ENCODE data around the gene PFN3. TPM values are rescaled to one million over a fixed set of nuclear protein-coding genes. Genes with fewer than 3 reads are reported as not detected.
A peak's percentile ranks its signal among the peaks of the same experiment; 100 is the strongest.

The PFN3 gene
- total and polyA plus RNA-seq, 2 of the 13 experiments (the other 11 are each of a cell fraction or from before 2014, with no cell fraction given) = not detected

DNA sequence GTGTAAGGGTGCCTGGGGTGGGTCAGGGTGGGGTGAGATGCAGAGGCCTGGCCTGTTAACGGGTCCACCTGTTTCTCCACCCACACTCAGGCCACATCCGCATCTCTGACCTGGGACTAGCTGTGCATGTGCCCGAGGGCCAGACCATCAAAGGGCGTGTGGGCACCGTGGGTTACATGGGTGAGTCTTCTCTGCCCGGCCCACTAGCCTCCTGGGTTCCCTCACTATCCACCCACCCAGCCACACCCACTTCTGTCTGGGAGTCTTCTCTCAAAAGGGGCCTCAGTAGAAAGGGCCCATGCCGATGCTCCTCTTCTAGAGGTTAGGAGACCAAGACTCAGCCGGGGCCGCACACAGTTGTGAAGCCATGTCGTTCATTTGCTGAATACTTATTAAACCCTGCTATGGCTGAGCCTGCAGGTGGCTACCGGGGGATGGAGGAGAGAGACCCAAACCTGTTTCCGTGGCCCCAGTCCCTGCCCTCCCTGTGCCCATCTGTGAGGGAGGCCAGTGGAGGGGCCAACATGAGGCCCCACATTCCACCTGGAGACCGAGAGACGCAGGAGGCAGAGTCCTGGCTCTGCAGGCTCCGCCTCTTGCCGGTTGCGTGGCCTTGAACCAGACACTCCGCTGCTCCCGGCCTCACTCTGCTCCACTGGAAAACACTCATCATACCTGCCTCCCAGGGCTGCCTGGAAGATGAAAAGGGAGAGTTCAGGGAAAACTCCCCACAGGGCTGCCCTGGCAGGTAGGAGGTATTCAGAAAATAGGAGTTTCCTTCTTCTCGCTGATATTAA lies 34.7 kb upstream of the PFN3 start (continued):
- TF ChIP-seq ZSCAN9 (CRISPR knock-in tag; IDR thresholded peaks at IDR 0.05; ENCODE audit: borderline replicate concordance) (no peak), ATF1 (CRISPR knock-in tag; IDR thresholded peaks at IDR 0.05) (no peak), SAFB2 (CRISPR knock-in tag; IDR thresholded peaks at IDR 0.05; ENCODE audit: borderline replicate concordance, low read depth) (0 out of 2 replicates have a peak, but pooled peaks have one; percentile 31), RARA (CRISPR knock-in tag; IDR thresholded peaks at IDR 0.05) (peak; percentile 62), MTA1 (CRISPR knock-in tag; IDR thresholded peaks at IDR 0.05; ENCODE audit: borderline replicate concordance) (peak; percentile 47; the same call in 1 of the 2 replicates), ZMYM4 (CRISPR knock-in tag; IDR thresholded peaks at IDR 0.05) (0 out of 2 replicates have a peak, but pooled peaks have one; percentile 13), HNF4G (IDR thresholded peaks at IDR 0.05; ENCODE audit: borderline replicate concordance, low read depth, low read length) (no peak), HNF4G (CRISPR knock-in tag; IDR thresholded peaks at IDR 0.05; ENCODE audit: borderline replicate concordance, low read depth) (no peak), POLR2G (IDR thresholded peaks at IDR 0.05; ENCODE audit: low read depth, low read length) (peak; percentile 58; the same call in 1 of the 2 replicates), GABPA (IDR thresholded peaks at IDR 0.05; ENCODE audit: low read depth, low read length) (no peak), GABPA (CRISPR knock-in tag; IDR thresholded peaks at IDR 0.05; ENCODE audit: low read depth) (0 out of 2 replicates have a peak, but pooled peaks have one; percentile 12), ZNF558 (CRISPR knock-in tag; IDR thresholded peaks at IDR 0.05; ENCODE audit: borderline replicate concordance) (no peak), POLR2AphosphoS2 (IDR thresholded peaks at IDR 0.05; ENCODE audit: low read depth, low read length) (no peak), ZNF788 (CRISPR knock-in tag; IDR thresholded peaks at IDR 0.05; ENCODE audit: borderline replicate concordance) (0 out of 2 replicates have a peak, but pooled peaks have one; percentile 25), SIX1 (CRISPR knock-in tag; IDR thresholded peaks at IDR 0.05; ENCODE audit: borderline replicate concordance) (no peak), FOXK2 (IDR thresholded peaks at IDR 0.05) (no peak), SAP130 (CRISPR knock-in tag; IDR thresholded peaks at IDR 0.05; ENCODE audit: low read depth) (peak; percentile 58), ARHGAP35 (CRISPR knock-in tag; IDR thresholded peaks at IDR 0.05; ENCODE audit: borderline replicate concordance) (no peak)
- TF ChIP-seq, protein P1, sequence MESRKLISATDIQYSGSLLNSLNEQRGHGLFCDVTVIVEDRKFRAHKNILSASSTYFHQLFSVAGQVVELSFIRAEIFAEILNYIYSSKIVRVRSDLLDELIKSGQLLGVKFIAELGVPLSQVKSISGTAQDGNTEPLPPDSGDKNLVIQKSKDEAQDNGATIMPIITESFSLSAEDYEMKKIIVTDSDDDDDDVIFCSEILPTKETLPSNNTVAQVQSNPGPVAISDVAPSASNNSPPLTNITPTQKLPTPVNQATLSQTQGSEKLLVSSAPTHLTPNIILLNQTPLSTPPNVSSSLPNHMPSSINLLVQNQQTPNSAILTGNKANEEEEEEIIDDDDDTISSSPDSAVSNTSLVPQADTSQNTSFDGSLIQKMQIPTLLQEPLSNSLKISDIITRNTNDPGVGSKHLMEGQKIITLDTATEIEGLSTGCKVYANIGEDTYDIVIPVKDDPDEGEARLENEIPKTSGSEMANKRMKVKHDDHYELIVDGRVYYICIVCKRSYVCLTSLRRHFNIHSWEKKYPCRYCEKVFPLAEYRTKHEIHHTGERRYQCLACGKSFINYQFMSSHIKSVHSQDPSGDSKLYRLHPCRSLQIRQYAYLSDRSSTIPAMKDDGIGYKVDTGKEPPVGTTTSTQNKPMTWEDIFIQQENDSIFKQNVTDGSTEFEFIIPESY (CRISPR knock-in tag; IDR thresholded peaks at IDR 0.05) = peak; percentile 19; the same call in 1 of the 2 replicates
- TF ChIP-seq, protein P2, sequence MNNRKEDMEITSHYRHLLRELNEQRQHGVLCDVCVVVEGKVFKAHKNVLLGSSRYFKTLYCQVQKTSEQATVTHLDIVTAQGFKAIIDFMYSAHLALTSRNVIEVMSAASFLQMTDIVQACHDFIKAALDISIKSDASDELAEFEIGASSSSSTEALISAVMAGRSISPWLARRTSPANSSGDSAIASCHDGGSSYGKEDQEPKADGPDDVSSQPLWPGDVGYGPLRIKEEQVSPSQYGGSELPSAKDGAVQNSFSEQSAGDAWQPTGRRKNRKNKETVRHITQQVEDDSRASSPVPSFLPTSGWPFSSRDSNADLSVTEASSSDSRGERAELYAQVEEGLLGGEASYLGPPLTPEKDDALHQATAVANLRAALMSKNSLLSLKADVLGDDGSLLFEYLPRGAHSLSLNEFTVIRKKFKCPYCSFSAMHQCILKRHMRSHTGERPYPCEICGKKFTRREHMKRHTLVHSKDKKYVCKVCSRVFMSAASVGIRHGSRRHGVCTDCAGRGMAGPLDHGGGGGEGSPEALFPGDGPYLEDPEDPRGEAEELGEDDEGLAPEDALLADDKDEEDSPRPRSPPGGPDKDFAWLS (CRISPR knock-in tag; IDR thresholded peaks at IDR 0.05; ENCODE audit: borderline replicate concordance) = no peak
- TF ChIP-seq, protein P3, sequence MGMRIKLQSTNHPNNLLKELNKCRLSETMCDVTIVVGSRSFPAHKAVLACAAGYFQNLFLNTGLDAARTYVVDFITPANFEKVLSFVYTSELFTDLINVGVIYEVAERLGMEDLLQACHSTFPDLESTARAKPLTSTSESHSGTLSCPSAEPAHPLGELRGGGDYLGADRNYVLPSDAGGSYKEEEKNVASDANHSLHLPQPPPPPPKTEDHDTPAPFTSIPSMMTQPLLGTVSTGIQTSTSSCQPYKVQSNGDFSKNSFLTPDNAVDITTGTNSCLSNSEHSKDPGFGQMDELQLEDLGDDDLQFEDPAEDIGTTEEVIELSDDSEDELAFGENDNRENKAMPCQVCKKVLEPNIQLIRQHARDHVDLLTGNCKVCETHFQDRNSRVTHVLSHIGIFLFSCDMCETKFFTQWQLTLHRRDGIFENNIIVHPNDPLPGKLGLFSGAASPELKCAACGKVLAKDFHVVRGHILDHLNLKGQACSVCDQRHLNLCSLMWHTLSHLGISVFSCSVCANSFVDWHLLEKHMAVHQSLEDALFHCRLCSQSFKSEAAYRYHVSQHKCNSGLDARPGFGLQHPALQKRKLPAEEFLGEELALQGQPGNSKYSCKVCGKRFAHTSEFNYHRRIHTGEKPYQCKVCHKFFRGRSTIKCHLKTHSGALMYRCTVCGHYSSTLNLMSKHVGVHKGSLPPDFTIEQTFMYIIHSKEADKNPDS (CRISPR knock-in tag; IDR thresholded peaks at IDR 0.05) = no peak
- TF ChIP-seq, protein P4, sequence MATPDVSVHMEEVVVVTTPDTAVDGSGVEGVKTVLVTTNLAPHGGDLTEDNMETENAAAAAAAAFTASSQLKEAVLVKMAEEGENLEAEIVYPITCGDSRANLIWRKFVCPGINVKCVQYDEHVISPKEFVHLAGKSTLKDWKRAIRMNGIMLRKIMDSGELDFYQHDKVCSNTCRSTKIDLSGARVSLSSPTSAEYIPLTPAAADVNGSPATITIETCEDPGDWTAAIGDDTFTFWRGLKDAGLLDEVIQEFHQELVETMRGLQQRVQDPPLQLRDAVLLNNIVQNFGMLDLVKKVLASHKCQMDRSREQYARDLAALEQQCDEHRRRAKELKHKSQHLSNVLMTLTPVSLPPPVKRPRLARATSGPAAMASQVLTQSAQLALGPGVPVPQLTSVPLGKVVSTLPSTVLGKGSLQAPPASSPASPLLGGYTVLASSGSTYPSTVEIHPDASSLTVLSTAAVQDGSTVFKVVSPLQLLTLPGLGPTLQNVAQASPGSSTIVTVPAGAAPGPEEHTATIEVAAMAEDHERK (CRISPR knock-in tag; IDR thresholded peaks at IDR 0.05; ENCODE audit: low read depth) = no peak

Data from HepG2 (cell line).